HepG2 (cell line): ENCODE measurements around the gene DPP7. TPM values are rescaled to one million over a fixed set of nuclear protein-coding genes. Genes with fewer than 3 reads are reported as not detected.
A peak's percentile ranks its signal among the peaks of the same experiment; 100 is the strongest.

Source experiments
- EP300 ChIP-seq, 3 experiments: sonication (generic) in 1 of 3; formaldehyde crosslinking in 1 of 3; IDR thresholded peaks; 2 replicates each; pipeline versions ENCODE4 v1.5.1 to v1.6.1; 2011 to 2020; ENCODE audit warnings: low read depth in 2 of 3, low read length in 2 of 3, borderline replicate concordance in 1 of 3, improper control_type of control experiment in 1 of 3, mild to moderate bottlenecking in 1 of 3, missing genetic modification reagents in 1 of 3, moderate library complexity in 1 of 3
- GATA4 ChIP-seq: sonication (generic); IDR thresholded peaks from 2 replicates; pipeline ENCODE4 v1.6.1; 2016; ENCODE audit warnings: antibody characterized with exemption, low read depth, borderline replicate concordance
- GTF3A ChIP-seq: sonication (generic); formaldehyde crosslinking; conservative IDR thresholded peaks from 2 replicates; pipeline ENCODE4 v1.4.0; 2020; ENCODE audit warnings: mild to moderate bottlenecking, missing genetic modification reagents
- HNF4A ChIP-seq: sonication (generic); formaldehyde crosslinking; IDR thresholded peaks from 2 replicates; pipeline ENCODE4 v1.4.0; 2020; ENCODE audit warnings: missing genetic modification reagents
- HNF4G ChIP-seq, 2 experiments: sonication (generic) in 1 of 2; formaldehyde crosslinking in 1 of 2; IDR thresholded peaks; 2 replicates each; pipeline versions ENCODE4 v1.4.0 to v1.6.1; 2011 to 2020; ENCODE audit warnings: borderline replicate concordance in 2 of 2, low read depth in 2 of 2, mild to moderate bottlenecking in 2 of 2, low read length in 1 of 2, missing genetic modification reagents in 1 of 2, moderate library complexity in 1 of 2
- KDM1A ChIP-seq: IDR thresholded peaks from 2 replicates; pipeline ENCODE4 v1.6.1; 2016; ENCODE audit warnings: missing compliant biosample characterization
- KDM2A ChIP-seq: sonication (generic); formaldehyde crosslinking; IDR thresholded peaks from 2 replicates; pipeline ENCODE4 v1.4.0; 2020; ENCODE audit warnings: low read depth, missing genetic modification reagents, borderline replicate concordance
- KLF13 ChIP-seq: sonication (generic); formaldehyde crosslinking; IDR thresholded peaks from 2 replicates; pipeline ENCODE4 v1.4.0; 2020; ENCODE audit warnings: mild to moderate bottlenecking, missing genetic modification reagents
- MAFF ChIP-seq: IDR thresholded peaks from 2 replicates; pipeline ENCODE4 v1.6.1; 2011; ENCODE audit warnings: low read depth, low read length, improper control_type of control experiment
- MED13 ChIP-seq: sonication (generic); formaldehyde crosslinking; IDR thresholded peaks from 2 replicates; pipeline ENCODE4 v1.5.0; 2020; ENCODE audit warnings: missing genetic modification reagents
- NCOA2 ChIP-seq: sonication (generic); formaldehyde crosslinking; IDR thresholded peaks from 2 replicates; pipeline ENCODE4 v1.8.0; 2022; ENCODE audit warnings: inconsistent platforms
- TBX3 ChIP-seq: fragments of 450-650 bp; IDR thresholded peaks from 2 replicates; pipeline ENCODE4 v1.6.1; 2017; ENCODE audit warnings: antibody characterized with exemption, mild to moderate bottlenecking, inconsistent platforms, borderline replicate concordance
- TERF1 ChIP-seq: sonication (generic); formaldehyde crosslinking; IDR thresholded peaks from 2 replicates; pipeline ENCODE4 v1.8.0; 2022; ENCODE audit warnings: mild to moderate bottlenecking, missing genetic modification reagents, moderate library complexity
- THAP11 ChIP-seq: IDR thresholded peaks from 2 replicates; pipeline ENCODE4 v1.6.1; 2016; ENCODE audit warnings: missing biosample characterization, missing genetic modification reagents
- THAP9 ChIP-seq: sonication (generic); formaldehyde crosslinking; IDR thresholded peaks from 2 replicates; pipeline ENCODE4; 2020; ENCODE audit warnings: missing genetic modification reagents, mild to moderate bottlenecking, borderline replicate concordance
- ZKSCAN5 ChIP-seq: sonication (generic); formaldehyde crosslinking; IDR thresholded peaks from 2 replicates; pipeline ENCODE4 v1.5.1; 2020; ENCODE audit warnings: mild to moderate bottlenecking, missing genetic modification reagents
- ZNF224 ChIP-seq: sonication (generic); formaldehyde crosslinking; IDR thresholded peaks from 2 replicates; pipeline ENCODE4 v1.5.0; 2020; ENCODE audit warnings: mild to moderate bottlenecking, missing genetic modification reagents
- ZNF333 ChIP-seq: sonication (generic); formaldehyde crosslinking; IDR thresholded peaks from 2 replicates; pipeline ENCODE4 v1.4.0; 2020; ENCODE audit warnings: mild to moderate bottlenecking, missing genetic modification reagents, borderline replicate concordance
- ZNF720 ChIP-seq: sonication (generic); formaldehyde crosslinking; IDR thresholded peaks from 2 replicates; pipeline ENCODE4 v1.4.0; 2020; ENCODE audit warnings: missing genetic modification reagents
- ZSCAN12 ChIP-seq: sonication (generic); formaldehyde crosslinking; IDR thresholded peaks from 2 replicates; pipeline ENCODE4 v1.9.0; 2021; ENCODE audit warnings: mild to moderate bottlenecking, missing genetic modification reagents
- polyA plus RNA-seq, 8 experiments: library from polyadenylated mRNA; depleted of rRNA in 3 of 8; stranded (reverse) in 7 of 8; unstranded in 1 of 8; fragments of >200 nt; fragmentation: Illumina TruSeq in 4 of 8; extraction: Trizol in 4 of 8; gene quantifications; 2 replicates each; pipeline versions ENCODE4 v1.2.1 to v1.2.3, GENCODE V29; 2011 to 2016; ENCODE audit warnings: low read depth in 4 of 8, missing spikeins in 1 of 8, mixed read lengths in 1 of 8; ENCODE audit not compliant: insufficient read depth in 1 of 8
- total RNA-seq, 5 experiments: library from RNA; depleted of rRNA; stranded (reverse); fragments of >200 nt; fragmentation: Illumina TruSeq; extraction: Trizol; gene quantifications; 2 replicates each; pipeline ENCODE4 v1.2.3, GENCODE V29; 2016; ENCODE audit warnings: low read depth in 1 of 5
- TF ChIP-seq, protein P1 (sequence below): sonication (generic); formaldehyde crosslinking; IDR thresholded peaks from 2 replicates; pipeline ENCODE4 v1.5.0; 2020; ENCODE audit warnings: missing genetic modification reagents
- TF ChIP-seq, protein P2 (sequence below): sonication (generic); formaldehyde crosslinking; IDR thresholded peaks from 2 replicates; pipeline ENCODE4 v1.5.1; 2020; ENCODE audit warnings: mild to moderate bottlenecking, missing genetic modification reagents, moderate library complexity
- TF ChIP-seq, protein P3 (sequence below): sonication (generic); formaldehyde crosslinking; IDR thresholded peaks from 2 replicates; pipeline ENCODE4 v1.5.1; 2020; ENCODE audit warnings: missing genetic modification reagents, mild to moderate bottlenecking, borderline replicate concordance

DPP7 gene
- total and polyA plus RNA-seq, 2 of the 13 experiments (the other 11 are each of a cell fraction or from before 2014, with no cell fraction given), result 1.2 to 4.5 TPM

DNA sequence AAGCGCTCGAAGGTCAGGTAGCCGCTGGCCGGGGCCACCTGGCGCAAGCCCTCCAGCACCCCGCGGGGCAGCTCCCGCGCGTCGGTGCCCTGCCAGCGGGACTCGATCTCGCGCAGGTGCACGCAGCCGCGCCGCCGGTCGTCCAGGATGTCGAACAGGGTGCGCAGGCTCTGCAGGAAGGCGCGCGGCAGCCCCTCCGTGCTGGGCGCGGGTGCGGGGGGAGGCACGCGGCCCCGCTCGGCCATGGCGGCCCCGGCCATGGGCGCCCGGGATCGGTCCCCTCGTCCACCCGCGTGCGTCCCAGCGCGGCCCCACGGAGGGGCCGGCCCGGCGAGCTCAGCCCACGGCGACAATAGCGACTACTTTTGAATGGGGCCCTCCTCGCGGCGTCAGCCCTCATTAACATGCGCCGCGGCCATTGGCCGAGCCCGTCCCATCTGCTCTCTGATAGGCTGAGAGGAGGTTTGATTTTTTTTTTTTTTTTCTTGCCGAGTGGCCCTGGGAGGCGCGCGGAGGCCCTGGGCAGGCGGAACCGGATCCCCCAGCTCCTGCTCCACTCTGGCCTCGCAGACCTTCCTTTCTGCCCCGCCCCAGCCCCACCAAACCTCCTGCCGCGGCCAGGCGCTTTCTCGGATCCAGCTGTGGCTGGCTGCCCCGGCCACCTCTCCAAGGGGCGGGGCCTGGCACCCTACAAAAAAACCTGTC lies 44.2 kb downstream of the DPP7 start, which contains the start of gene SAPCD2 (continued):
- TF ChIP-seq, protein P1, sequence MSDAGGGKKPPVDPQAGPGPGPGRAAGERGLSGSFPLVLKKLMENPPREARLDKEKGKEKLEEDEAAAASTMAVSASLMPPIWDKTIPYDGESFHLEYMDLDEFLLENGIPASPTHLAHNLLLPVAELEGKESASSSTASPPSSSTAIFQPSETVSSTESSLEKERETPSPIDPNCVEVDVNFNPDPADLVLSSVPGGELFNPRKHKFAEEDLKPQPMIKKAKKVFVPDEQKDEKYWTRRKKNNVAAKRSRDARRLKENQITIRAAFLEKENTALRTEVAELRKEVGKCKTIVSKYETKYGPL, result no peak
- no peak for TF ChIP-seq ZNF720 (CRISPR knock-in tag)
- TF ChIP-seq, protein P2, sequence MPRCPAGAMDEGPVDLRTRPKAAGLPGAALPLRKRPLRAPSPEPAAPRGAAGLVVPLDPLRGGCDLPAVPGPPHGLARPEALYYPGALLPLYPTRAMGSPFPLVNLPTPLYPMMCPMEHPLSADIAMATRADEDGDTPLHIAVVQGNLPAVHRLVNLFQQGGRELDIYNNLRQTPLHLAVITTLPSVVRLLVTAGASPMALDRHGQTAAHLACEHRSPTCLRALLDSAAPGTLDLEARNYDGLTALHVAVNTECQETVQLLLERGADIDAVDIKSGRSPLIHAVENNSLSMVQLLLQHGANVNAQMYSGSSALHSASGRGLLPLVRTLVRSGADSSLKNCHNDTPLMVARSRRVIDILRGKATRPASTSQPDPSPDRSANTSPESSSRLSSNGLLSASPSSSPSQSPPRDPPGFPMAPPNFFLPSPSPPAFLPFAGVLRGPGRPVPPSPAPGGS (CRISPR knock-in tag), result no peak
- no peak; the same call in 1 of the 2 replicates for TF ChIP-seq NCOA2 (CRISPR knock-in tag)
- TF ChIP-seq, protein P3, sequence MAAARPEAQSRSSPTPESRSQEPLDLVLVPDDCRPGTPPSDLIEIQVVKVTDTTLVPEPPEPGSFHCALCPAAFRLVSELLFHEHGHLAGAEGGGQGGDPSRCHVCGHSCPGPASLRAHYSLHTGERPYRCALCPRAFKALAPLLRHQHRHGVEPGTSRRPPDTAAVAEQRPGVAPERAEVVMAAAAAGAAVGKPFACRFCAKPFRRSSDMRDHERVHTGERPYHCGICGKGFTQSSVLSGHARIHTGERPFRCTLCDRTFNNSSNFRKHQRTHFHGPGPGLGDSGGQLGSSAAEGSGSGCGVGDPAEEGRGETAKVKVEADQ, result no peak
- TF ChIP-seq TBX3, result no peak
- TF ChIP-seq ZNF333, result no peak
- no peak for TF ChIP-seq HNF4G (IDR thresholded peaks at IDR 0.05; ENCODE audit: borderline replicate concordance, low read depth, low read length)
- no peak for TF ChIP-seq HNF4G (CRISPR knock-in tag; IDR thresholded peaks at IDR 0.05; ENCODE audit: borderline replicate concordance, low read depth)
- no peak for TF ChIP-seq MAFF
- TF ChIP-seq ZNF224 (CRISPR knock-in tag), result no peak
- TF ChIP-seq GATA4, result no peak
- 0 out of 2 replicates have a peak, but pooled peaks have one; percentile 21 for TF ChIP-seq GTF3A (CRISPR knock-in tag)
- no peak for TF ChIP-seq THAP9
- TF ChIP-seq KDM1A (CRISPR knock-in tag), result no peak
- no peak for TF ChIP-seq MED13 (CRISPR knock-in tag)
- TF ChIP-seq EP300 (IDR thresholded peaks at IDR 0.05; ENCODE audit: low read depth in 2 of 2, low read length in 2 of 2), result no peak
- TF ChIP-seq EP300 (CRISPR knock-in tag; IDR thresholded peaks at IDR 0.05; ENCODE audit: borderline replicate concordance), result no peak
- TF ChIP-seq THAP11 (CRISPR knock-in tag), result 0 out of 2 replicates have a peak, but pooled peaks have one; percentile 45
- no peak for TF ChIP-seq ZKSCAN5 (CRISPR knock-in tag)
- no peak for TF ChIP-seq ZSCAN12 (CRISPR knock-in tag)
- no peak for TF ChIP-seq TERF1 (CRISPR knock-in tag)
- TF ChIP-seq KLF13 (CRISPR knock-in tag), result no peak
- TF ChIP-seq KDM2A (CRISPR knock-in tag), result peak; percentile 50; the same call in 1 of the 2 replicates
- TF ChIP-seq HNF4A (CRISPR knock-in tag), result no peak
